DMS 273 (cell line): ENCODE measurements around the gene ATP5F1B.
"Not testable (repeated sequence)": the region's sequence is repeated elsewhere in the genome, so short reads cannot be mapped to it uniquely, and the experiment has no call there.

Source experiments
- DNase-seq: peaks from one replicate; lab custom pipeline; 2025; ENCODE audit not compliant: unreplicated experiment; lab: John Stamatoyannopoulos, UW

Gene ATP5F1B

DNA sequence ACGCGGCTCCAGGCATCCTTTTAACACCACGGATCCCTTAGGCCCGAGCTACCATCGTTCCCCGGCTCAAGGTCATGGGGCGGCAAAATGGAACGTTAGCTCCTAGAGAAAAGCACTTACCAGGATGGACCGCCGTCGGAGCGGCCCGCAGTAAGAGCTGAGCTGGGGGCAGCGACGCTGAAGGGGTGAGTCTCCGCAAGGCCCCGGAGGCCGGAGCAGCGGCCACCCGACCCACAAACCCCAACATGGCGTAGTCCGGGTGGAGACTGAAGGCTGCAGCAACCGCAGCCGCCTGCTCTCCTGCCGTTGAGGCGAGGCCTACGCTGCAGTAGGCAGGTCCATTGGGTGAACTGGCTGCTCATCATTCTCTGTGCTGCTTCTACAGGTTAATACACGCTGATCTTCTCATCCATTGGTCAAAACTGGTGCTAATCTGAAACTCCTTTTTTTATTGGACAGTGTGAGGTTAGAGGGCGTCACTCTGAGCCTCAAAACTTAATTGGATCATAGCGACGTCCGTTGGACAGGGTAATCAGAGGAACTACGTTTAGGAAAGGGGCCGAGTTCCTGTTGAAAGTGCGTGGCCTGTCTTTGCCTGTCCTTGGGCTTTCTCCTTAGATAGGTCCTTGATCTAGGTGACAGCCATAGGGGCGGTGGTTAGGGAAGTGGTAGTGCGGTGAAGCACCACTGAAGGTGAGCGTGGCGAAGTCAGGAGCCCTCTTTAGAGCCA lies at the start of gene ATP5F1B:
Gene ATP5F1B, minus strand, starts transcription at position 268 of the 730 bp plus-strand sequence. Its CDS starts 21 bp downstream, at position 247.
- DNase-seq: peak; percentile 99

DNA sequence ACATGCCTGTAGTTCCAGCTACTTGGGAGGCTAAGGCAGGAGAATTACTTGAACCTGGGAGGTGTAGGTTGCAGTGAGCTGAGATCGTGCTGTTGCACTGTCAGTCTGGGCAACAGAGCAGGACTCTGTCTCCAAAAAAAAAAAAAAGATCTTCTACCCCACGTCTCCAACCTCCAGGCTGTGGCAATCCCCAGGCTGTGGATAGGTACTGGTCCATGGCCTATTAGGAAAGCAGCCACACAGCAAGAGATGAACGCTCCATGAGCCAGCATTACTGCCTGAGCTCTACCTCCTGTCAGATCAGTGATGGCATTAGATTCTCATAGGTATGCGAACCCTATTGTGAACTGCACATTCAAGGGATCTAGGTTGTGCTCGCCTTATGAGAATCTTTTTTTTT lies 48.4 kb upstream of the ATP5F1B start:
- no peak for DNase-seq

DNA sequence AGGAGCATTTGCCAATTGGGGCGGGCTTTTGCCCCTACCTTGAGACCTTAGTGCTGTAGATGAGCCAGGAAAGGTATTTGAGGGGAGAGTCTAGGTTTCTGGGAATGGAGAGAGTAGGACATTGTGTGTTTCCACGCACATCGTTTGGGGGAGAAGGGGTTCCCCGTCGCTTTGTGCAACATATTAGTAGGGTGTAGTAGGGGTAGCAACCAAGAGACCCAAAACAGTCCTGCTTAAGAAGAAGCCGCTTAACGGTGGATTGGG lies 43.0 kb upstream of the ATP5F1B start:
- no peak for DNase-seq

DNA sequence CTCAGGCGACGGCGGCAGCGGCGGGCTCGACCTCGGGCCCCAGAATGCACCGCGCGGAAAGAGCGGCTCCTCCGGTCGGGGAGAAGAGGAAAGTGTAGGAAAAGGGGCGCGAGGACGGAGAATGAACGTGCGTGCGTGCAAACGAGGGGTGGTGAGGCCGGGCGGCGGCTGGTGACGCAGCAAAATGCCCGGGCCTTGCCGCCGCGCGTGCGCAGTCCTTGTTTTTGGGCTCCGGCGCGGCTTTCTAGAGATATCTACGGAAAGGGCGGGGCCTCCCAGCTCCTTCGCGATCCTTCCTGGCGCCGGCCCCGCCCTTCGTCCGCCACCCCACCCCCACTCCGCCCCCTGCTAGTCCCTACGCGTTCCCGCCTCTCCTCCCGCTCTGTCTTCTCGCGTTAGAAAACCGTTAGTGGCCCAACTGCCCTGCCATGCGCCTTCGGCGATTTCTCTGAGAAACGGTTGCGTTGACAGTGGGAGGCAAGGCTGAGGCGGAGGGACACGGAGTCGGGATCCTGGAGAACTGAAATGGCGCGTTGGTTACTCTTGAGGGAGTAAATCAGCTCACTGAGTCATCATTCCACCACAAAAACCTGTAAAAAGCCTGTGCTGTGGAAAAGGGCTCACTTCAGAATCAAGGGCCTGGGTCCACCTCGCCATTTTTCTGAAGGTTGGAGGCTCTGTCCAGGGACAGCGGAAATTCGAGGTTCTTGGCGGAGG lies 42.5 kb upstream of the ATP5F1B start, which contains the start of gene PTGES3:
Gene PTGES3, minus strand, starts transcription at position 156 of the 717 bp plus-strand sequence. CDS start 285 bp downstream, outside the sequence.
- peak; percentile 98 for DNase-seq

DNA sequence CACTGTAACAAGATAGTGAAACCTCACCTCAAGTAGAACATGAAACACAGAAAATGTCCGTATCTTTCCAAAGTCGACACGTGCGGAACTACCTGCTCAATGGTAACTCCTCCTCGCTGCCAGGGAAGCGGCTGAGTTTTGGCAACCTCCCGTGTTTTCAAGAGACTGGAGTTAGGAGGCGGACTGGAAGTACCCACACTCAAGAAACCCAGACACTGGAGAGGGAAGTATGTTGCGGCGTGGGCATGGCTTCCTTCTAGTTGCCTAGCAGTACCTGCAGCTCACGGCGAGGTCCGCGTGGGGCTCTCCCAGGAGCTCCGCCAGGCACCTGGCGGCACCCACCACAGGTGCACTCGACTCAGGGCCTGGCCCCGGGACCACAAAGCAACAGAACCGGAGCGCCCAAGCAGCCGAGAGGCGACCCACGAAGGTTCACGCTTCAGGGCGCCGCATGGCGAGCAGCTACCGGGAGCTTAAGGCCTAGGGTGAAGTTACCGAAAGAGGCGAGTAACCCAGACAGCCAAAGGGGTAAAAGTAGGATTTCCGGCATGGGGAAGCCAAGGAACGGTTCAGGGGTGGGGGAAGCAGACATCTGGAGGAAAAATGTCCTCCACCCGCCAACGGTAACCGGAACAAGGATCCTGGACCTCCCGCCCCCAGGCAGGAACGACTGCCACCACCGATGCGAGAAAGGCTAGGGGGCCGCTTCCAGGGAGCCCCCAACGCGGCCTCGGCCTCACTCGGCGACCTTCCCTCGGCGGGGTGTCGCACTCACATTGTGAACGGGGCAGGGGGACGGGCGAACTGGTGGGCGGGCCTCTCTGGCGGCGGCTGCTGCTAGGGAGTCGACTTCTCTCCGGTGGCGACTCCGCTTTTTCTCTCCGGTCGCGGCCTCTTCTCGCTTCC lies 41.7 kb upstream of the ATP5F1B start:
- DNase-seq: peak; percentile 61

DNA sequence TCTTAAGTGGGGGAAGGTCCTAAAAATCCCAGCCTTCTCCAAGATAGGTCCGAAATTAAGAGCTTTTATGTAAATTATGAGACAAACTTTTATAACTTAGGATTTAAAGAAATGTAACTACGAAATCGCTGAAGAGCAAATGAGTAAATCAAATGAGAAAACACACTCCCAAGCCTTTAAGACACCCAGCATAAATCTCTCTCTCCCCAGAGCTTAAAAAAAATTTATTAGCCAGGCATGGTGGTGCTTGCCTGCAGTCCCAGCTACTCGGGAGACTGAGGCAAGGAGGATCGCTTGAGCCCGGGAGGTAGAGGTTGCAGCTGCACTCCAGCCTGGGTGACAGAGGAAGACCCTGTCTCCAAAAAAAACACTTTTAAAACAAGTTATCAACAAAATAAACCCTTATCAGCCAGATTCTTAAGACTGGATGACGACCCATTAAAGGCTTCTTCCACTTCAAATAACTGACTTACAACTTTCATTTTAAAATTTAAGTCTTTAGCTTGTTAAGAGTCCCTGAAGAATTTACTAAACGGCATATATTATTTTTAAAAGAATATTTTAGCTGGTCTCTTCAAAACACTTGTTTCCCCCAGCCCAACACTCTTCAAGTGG lies 39.1 kb upstream of the ATP5F1B start:
- peak; percentile 22 for DNase-seq

DNA sequence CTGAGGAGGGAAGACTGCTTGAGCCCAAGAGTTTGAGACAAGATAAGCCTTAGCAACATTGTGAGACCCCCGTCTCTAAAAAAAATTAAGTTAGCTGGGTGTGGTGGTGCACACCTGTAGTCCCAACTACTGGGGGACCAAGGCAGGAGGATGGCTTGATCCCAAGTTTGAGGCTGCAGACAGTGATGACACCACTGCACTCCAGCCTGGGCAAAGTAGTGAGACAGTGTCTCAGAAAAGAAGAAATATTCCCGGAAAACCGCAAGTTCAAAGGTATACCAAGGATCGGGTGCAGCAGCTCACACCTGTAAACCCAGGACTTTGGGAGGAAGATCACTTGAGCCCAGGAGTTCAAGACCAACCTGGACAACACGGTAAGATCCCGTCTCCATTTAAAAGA lies 36.5 kb upstream of the ATP5F1B start:
- no peak for DNase-seq

DNA sequence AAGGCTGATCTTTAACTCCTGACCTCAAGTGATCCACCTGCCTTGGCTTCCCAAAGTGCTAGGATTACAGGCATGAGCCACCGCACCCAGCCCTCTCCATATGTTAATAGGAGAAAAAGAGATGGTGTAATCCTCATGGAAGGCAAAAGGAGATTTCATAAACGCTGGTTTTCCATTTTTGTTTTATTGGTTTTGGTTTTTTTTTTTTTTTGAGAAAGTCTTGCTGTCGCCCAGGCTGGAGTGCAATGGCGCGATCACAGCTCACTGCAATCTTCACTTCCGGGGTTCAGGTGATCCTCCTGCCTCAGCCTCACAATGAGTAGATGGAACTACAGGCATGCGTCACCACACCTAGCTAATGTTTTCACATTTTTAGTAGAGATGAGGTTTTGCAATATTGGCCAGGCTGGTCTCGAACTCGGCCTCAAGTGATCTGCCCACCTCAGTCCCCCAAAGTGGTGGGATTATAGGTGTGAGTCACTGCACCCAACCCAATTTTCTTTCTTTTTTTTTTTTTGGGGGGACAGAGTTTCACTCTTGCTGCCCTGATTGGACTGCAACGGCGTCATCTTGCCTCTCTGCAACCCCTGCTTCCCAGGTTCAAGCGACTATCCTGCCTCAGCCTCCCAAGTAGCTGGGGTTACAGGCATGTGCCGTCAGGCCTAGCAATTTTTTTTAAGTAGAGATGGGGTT lies 34.2 kb upstream of the ATP5F1B start:
- DNase-seq: no peak

DNA sequence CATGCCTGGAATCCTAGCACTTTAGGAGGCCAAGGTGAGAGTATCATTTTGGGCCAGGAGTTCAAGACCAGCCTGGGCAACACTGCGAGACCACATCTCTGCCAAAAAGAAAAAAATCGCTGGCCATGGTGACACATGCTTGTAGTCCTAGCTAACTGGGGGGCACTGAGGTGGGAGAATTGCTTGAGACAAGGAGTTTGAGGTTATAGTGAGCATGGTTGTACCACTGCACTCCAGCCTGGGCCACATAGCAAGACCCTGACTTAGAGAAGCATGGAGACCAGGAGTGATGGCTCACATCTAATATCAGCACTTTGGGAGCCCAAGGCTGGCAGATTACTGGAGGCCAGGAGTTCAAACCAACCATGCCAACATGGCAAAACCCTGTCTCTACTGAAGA lies 33.1 kb upstream of the ATP5F1B start:
- no peak for DNase-seq

DNA sequence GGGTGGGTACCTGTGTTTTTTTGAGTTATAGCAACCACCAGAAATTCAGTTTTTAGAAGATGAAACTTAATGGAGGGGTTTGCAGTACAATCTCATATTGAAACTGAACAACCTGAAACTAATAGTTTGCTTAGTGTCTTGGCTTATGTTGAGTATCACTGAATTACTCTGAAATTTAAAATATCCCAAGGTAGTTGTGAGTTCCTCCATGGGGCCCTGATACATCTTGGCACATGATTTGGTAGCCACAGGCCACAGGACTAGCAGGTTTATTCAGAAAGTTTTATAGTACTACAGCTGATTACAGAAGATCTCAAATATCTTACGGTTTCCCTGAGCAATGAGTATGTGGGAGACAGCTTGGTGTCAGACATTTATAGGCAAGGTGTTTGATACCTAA lies 31.9 kb upstream of the ATP5F1B start:
- no peak for DNase-seq

DNA sequence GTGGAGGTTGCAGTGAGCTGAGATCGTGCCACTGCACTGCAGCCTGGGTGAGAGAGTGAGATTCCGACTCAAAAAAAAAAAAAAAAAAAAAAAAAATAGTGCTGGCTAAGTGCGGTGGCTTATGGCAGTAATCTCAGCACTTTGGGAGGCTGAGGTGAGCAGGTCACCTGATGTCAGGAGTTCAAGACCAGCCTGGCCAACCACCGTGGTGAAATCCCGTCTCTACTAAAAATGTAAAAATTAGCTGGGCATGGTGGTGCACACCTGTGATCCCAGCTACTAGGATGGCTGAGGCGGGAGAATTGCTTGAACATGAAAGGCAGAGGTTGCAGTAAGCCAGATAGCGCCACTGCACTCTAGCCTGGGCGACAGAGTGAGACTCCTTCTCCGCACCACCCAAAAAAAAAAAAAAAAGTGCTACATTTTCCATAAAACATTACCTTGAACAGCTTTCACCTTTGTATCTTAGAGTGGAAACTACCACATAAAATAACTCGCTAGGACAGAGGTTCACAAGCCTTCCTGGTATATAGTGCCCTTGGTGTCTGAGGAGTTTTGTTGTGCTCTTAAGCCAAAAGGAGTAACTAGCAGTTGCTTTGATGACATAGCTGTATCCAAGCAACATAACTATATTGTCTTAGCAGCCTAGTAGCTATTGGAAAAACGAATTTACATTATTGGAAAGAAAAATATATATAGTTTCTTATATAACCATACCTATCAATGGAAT lies 31.2 kb upstream of the ATP5F1B start:
- DNase-seq: no peak

DNA sequence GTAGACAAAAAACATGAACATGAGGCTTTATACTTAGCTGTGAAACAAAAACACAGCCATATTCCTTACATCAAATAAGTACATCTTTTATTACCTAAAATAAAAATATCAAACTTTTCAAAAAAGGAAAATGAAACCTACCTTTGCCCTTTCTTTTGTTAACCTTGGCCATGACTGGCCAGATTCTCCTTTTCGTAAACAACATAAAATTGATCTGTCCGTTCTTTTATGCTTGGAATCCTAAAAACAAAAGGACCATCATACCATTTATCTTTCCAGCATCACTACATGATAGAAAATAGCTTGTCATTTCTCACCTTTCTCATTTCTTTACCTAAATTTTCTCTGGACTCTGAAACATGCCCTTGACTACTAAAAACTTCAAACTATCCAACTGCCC lies 25.8 kb upstream of the ATP5F1B start:
- DNase-seq: no peak

DNA sequence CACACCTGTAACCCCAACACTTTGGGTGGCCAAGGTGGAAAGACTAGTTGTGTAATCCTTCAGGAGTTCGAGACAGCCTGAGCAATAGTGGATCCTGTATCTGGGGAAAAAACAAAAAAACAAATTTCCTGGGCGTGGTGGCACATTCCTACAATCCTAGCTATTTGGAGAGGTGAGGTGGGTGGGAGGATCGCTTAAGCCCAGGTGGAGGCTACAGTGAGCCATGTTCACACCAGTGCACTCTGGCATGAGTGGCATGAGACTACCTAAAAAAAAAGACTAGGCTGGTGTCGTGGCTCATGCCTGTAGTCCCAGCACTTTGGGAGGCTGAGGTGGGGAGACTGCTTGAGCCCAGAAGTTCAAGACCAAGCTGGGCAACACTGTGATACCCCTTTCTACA lies 25.1 kb upstream of the ATP5F1B start:
- no peak for DNase-seq

DNA sequence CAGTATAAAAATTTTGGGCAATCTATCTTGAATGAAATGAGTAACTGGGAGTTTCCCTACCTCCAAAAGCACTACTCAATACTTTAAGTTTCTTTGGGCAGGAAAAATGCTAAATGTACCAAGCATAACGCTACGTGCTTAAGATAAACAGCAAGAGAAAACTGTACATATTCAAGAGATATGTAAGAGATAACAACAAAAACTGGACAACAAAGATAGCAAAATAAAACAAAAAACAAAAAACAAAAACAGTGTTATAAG lies 22.3 kb upstream of the ATP5F1B start:
- DNase-seq: no peak

DNA sequence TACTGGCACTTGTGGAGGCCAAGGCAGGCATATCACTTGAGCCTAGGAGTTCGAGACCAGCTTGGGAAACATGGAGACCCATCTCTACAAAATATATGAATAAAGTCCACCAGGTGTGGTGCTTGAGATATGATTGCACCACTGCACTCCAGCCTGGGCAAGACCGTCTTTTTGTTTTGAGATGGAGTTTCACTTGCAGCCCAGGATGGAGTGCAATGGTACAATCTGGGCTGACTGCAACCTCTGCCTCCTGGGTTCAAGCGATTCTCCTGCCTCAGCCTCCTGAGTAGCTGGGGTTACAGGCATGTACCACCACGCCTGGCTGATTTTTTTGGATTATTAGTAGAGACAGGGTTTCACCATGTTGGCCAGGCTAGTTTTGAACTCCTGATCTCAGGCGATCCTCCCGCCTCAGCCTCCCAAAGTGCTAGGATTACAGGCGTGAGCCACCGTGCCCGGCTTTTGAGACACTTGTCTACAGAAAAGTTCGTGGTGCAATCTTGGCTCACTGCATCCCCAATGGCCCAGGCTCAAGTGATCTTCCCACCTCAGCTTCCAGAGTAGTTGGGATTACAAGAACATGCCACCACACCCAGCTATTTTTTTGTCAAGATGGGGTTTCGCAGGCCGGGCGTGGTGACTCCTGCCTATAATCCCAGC lies 16.3 kb upstream of the ATP5F1B start:
- peak; percentile 30 for DNase-seq

DNA sequence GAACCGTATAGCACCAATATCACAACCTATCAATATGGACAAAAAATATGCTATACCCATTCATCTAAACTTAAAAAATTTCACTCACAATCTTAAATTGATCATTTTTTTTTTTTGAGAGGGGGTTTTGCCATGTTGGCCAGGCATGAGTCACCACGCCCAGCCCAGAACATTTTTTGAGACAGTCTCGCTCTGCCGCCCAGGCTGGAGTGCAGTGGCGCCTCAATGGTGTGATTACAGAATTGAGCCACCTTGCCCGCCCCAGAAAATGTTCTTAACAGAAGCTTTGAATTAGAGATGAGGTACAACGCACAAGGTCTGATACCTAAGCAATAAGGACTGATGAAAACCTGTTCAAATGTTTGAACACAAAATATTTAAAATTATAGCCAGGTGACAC lies 15.8 kb upstream of the ATP5F1B start:
- no peak for DNase-seq

DNA sequence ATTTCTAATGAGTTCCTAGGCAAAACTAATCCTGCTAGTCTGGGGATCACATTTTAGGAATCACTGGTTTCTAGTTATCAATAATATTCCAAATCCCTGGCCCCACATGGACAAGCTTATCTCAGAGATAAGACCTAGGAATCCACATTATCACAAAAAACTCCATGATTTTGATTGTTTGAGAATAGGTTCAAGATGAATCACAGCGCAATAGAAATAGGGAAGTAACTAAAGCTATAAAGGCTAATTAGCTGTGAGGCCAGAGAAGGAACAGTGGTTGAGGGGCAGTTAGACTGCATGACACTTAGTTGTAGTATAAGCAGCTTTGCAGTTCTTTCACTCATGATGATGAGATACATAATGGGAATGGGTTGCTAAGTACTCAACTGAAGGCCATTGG lies 13.1 kb upstream of the ATP5F1B start:
- DNase-seq: peak; percentile 8

DNA sequence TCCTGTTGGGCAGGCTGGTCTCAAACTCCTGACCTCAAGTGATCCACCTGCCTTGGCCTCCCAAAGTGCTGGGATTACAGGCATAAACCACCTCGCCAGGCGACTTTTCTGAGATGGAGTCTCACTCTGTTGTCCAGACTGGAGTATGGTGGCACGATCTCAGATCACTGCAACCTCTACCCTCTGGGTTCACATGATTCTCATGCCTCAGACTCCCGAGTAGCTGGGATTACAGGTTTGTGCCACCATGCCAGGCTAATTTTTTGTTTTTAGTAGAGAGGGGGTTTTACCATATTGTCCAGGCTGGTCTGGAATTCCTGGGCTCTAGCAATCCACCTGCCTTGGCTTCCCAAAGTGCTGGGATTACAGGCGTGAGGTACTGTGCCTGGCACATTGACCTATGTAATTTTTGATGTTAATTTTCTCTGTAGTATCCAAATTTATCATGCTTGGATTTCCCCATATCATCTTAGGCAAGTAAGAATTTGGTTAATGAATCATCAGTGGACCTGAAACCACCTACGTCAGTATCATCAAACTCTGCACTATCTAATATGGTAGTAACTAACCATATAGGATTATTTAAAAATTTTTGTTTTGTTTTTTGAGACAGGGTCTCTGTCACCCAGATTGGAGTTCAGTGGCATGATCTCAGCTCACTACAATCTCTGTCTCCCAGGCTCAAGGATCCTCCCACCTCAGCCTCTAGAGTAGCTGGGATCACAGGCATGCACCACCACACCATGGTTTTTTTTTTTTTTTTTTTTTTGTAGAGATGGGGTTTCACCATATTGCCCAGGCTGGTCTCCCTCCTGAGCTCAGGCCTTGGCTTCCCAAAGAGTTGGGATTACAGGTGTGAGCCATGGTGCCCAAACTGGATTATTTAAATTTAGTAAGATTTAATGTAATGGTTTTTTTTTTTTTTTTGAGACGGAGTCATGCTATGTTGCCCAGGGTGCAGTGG lies 11.9 kb upstream of the ATP5F1B start:
- no peak for DNase-seq

DNA sequence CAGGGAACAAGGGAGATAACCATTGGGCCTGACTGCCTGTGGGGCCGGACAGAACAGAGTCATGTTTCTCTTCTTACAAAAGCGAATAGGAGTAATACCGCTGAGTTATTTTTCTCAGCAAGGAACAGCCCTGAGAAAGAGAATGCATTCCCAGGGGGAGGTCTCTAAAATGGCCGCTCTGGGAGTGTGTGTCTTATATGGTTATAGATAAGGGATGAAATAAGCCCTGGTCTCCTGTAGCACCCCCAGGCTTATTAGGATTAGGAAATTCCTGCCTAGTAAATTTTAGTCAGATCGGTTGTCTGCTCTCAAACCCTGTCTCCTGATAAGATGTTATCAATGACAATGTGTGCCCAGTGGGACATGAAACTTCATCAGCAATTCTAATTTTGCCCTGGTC lies 8.0 kb upstream of the ATP5F1B start:
- not testable (repeated sequence) for DNase-seq
